ENCODE results near the gene NHP2.

- no peak for TF ChIP-seq CTCF (IDR thresholded peaks at IDR 0.05)
- TF ChIP-seq POLR2A (IDR thresholded peaks at IDR 0.05), result no peak
- no peak for TF ChIP-seq EP300 (IDR thresholded peaks at IDR 0.05)
- TF ChIP-seq POLR2AphosphoS5 (IDR thresholded peaks at IDR 0.05), result no peak
Observed at GRCh38 chr5:178143246-178143645, 10.4 kb downstream of the NHP2 start.
